HUES64 (cell line): Measurements from ENCODE around the gene SELENOM.

Experiments used
- H3K27ac ChIP-seq: 2 replicates; pipeline ENCODE4 v1.7.0; 2013; ENCODE audit warnings: low read depth, low read length, inconsistent platforms
- H3K27me3 ChIP-seq: 2 replicates; pipeline ENCODE4 v1.6.1; 2013; ENCODE audit warnings: mild to moderate bottlenecking, low read length; ENCODE audit not compliant: insufficient read depth
- H3K36me3 ChIP-seq: 2 replicates; pipeline ENCODE4 v1.6.1; 2013; ENCODE audit warnings: mild to moderate bottlenecking, low read length; ENCODE audit not compliant: insufficient read depth
- H3K4me1 ChIP-seq: 2 replicates; pipeline ENCODE4 v1.6.1; 2013; ENCODE audit warnings: mild to moderate bottlenecking, low read length, moderate library complexity; ENCODE audit not compliant: insufficient read depth
- H3K4me3 ChIP-seq: 2 replicates; pipeline ENCODE4 v1.5.1; 2013; ENCODE audit warnings: mild to moderate bottlenecking, low read length, moderate library complexity
- H3K9ac ChIP-seq: 2 replicates; pipeline ENCODE4 v1.6.1; 2013; ENCODE audit warnings: mild to moderate bottlenecking, low read depth, low read length
- H3K9me3 ChIP-seq: 2 replicates; pipeline ENCODE4 v1.6.1; 2013; ENCODE audit warnings: low read depth, low read length; ENCODE audit not compliant: insufficient read depth
- WGBS: fragments of 150-250, 120-280 bp; methylation state at CpG from one replicate; pipeline ENCODE4 v1.1.7; 2013; ENCODE audit warnings: missing lambda C conversion rate; 5-methylcytosine and 5-hydroxymethylcytosine counted together

Gene SELENOM

DNA sequence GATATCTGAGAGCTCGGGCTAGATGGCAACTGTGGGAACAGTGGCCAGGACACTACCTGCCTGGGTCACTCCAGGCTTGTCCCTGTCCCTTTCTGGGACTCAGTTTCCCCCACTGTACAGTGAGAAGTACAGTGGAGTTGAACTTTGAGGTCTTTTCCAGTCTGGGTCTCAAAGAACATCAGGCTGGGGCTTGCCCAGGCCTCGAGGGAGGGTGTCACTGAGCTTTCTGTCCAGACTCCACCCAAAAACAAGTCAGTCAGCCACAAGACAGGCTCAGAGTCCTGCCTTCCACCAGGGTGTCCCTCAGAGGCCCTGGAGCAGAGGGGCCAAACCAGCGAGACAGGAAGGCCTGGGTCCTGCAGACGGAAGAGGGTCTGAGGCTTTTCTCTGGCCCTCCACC lies 34.9 kb upstream of the SELENOM start:
- Histone ChIP-seq H3K9me3 (peaks cover 9% of the 10 kb centered on the region; the same call in 1 of the 2 replicates), H3K4me1 (peaks cover 8% of the 10 kb centered on the region), H3K27me3 (no peaks in the 10 kb centered on the region), H3K27ac (no peak overlapping the region), H3K4me3 (no peak overlapping the region), H3K36me3 (peaks cover 8% of the 10 kb centered on the region; the same call in 1 of the 2 replicates), H3K9ac (no peak overlapping the region)
- WGBS = 95% methylated on average over 4 of the region's 4 CpGs

DNA sequence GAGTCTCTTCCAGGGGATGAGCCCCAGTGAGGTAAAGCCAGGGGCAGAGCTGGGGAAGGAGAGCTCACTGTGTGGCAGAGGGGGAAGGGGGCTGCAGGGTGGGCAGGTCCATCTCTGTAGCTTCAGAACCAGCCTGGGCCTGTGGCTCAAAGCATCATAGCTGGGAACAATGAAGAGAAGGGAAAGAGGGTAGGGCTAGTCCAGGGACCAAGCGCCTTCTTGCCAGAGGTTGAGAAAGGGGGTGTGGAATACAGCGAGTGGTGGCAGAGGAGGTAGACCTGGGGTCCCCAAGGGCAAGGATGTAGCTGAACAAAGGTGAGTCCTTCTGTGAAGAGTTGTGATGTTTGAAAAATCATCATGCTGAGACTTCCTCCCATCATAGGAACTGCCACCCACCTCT lies 34.2 kb upstream of the SELENOM start:
- peaks cover 2% of the 10 kb centered on the region; the same call in 1 of the 2 replicates for H3K9me3 ChIP-seq
- no peaks in the 10 kb centered on the region for H3K27me3 ChIP-seq
- WGBS = 91% methylated on average over 2 of the region's 2 CpGs
- peaks cover 8% of the 10 kb centered on the region for H3K4me1 ChIP-seq
- H3K36me3 ChIP-seq = peaks cover 13% of the 10 kb centered on the region; the same call in 1 of the 2 replicates
- H3K9ac ChIP-seq = no peak overlapping the region
- H3K4me3 ChIP-seq = no peak overlapping the region
- no peak overlapping the region for H3K27ac ChIP-seq

DNA sequence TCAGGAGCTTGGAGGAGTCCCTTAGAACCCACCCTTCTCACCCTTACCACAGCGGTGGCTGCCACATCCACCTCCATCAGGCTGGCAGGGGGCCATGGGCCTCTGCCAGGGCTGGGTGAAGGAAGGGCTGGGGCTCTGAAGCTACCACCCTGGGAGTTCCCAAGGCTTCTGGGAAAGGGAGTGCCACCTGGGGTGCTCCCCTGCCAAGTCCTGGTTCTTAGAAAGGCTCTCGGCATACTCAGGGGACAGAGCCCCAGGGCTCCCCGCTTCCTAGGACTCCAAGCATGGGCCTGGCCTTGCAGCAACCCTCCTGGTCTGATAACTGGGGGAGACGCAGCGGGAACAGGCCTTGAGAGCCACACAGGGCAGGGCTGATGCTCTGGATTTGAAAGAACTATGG lies 33.4 kb upstream of the SELENOM start:
- H3K27ac ChIP-seq = peak overlapping the region; percentile 44; the same call in 1 of the 2 replicates
- H3K9ac ChIP-seq = peak overlapping the region; percentile 40; the same call in 1 of the 2 replicates
- H3K4me3 ChIP-seq = no peak overlapping the region
- H3K27me3 ChIP-seq = no peaks in the 10 kb centered on the region
- peaks cover 21% of the 10 kb centered on the region for H3K36me3 ChIP-seq
- no peaks in the 10 kb centered on the region for H3K9me3 ChIP-seq
- WGBS = 87% methylated on average over 5 of the region's 5 CpGs
- peaks cover 8% of the 10 kb centered on the region for H3K4me1 ChIP-seq

DNA sequence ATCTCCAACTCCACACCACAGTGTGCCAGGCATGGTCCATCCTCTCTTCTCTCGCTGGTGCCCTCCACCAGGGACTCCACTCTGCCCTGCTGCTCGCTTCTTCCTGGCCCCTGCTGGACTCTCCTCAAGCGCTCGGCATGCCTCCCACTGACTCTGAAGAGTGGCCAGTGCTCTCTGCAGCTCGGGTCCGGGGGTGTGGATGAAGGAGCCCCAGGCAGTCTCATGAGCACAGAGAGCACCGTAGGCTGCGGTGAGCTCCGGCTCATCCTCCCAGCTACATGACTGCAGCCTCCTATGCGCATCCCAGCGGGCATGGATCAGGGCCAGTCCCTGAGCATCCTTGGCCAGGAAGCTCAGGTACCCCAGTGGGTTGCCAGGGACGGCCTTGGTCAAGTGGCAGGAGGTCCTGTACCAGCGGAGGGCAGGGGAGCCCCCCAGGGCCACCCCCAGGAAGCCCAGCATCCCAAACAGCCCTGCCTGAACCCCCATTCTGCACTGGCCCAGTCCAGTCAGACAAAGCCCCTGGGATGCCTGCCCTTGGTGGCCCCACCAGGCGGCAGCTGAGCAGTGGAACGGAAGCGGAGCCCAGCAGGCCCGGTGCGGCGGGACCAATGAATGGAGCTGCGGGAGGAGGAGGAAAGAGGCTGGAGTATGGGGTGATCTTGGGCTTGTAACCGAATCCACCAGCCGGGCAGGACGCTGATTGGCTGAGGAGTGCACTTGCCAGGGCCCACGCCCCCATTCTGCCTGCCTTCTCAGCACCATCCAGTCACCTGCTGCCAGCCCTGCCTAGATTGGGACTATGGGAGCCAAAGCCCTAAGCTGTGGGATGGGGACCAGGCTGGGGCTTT lies 32.7 kb upstream of the SELENOM start, which contains the start of gene PLA2G3:
Gene PLA2G3 (minus strand): TSS at position 643 of the 851 bp plus-strand sequence. CDS start 154 bp downstream, at position 489.
- H3K27me3 ChIP-seq = no peaks in the 10 kb centered on the region
- peaks cover 27% of the 10 kb centered on the region for H3K36me3 ChIP-seq
- H3K4me3 ChIP-seq = peak within 1 kb of the TSS; percentile 58
- peak within 1 kb of the TSS; percentile 44 for H3K27ac ChIP-seq
- peak within 1 kb of the TSS; percentile 58 for H3K9ac ChIP-seq
- H3K4me1 ChIP-seq = peaks cover 8% of the 10 kb centered on the region
- no peaks in the 10 kb centered on the region for H3K9me3 ChIP-seq
- 28% methylated on average over 24 of the region's 24 CpGs for WGBS

DNA sequence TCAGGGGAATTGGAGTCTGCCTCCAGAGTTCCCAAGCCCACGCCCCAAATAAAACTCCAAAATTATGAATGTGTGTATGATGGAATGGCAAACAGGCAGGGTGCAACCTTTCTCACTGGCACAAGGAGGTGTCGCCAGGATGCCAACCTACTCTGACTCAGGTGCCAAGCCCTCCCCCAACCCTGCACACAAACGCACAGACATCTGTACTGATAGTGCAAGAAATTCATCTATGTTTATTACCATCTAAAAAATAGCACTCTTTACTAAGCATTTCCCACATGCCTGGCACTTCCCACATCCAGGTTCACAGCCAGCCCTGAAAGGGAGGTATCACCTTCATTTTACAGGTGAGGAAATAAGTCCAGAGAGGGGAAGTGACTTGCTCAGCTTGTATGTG lies 31.7 kb upstream of the SELENOM start:
- no peak overlapping the region for H3K27ac ChIP-seq
- 91% methylated on average over 3 of the region's 3 CpGs for WGBS
- H3K36me3 ChIP-seq = peaks cover 37% of the 10 kb centered on the region
- peak overlapping the region; percentile 58 for H3K4me3 ChIP-seq
- H3K27me3 ChIP-seq = no peaks in the 10 kb centered on the region
- peak overlapping the region; percentile 24; the same call in 1 of the 2 replicates for H3K9ac ChIP-seq
- no peaks in the 10 kb centered on the region for H3K9me3 ChIP-seq
- H3K4me1 ChIP-seq = peaks cover 8% of the 10 kb centered on the region

DNA sequence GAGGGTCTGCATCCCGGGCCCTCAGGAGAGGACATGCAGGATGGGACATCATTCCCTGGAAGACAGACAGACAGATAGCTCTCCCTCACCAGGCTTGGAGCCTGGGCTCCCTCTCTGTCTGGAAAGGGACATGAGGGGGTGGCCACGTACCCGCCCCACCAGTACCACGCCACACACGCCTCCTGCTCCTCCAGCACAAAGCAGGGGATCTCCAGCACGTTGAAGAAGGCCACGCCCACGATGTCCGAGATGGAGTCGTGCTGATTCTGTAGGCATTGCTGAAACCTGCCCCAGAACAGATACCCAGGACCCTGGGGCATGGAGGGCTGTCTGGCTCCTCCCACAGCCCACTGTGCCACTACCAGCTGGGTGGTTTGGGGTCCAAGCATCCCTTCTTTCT lies 30.8 kb upstream of the SELENOM start:
- H3K4me3 ChIP-seq = no peak overlapping the region
- H3K36me3 ChIP-seq = peaks cover 44% of the 10 kb centered on the region
- H3K27ac ChIP-seq = no peak overlapping the region
- H3K9me3 ChIP-seq = no peaks in the 10 kb centered on the region
- no peak overlapping the region for H3K9ac ChIP-seq
- peaks cover 8% of the 10 kb centered on the region for H3K4me1 ChIP-seq
- 86% methylated on average over 10 of the region's 10 CpGs for WGBS
- no peaks in the 10 kb centered on the region for H3K27me3 ChIP-seq

DNA sequence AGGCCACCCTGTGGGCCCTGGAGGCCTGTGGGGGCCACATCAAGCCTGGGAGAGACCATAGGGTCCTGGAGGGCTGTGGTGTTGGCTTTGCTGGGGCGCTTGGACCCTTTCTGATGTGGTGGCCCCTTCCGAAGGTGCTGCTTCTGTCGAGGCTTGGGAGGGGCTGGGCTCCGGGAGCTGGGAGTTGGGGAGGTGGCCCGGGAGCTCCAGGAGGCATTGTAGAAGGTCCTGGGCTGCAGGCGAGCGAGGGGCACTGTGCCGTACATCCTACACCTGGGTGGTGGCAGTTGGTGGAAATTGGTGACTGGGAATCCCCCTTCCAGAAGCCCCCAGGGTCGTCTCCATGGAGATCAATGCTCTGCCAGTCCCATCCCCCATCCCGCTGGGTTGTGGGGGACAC lies 30.4 kb upstream of the SELENOM start:
- H3K36me3 ChIP-seq = peaks cover 44% of the 10 kb centered on the region
- no peak overlapping the region for H3K27ac ChIP-seq
- no peak overlapping the region for H3K9ac ChIP-seq
- 82% methylated on average over 10 of the region's 10 CpGs for WGBS
- H3K4me1 ChIP-seq = peaks cover 8% of the 10 kb centered on the region
- no peaks in the 10 kb centered on the region for H3K27me3 ChIP-seq
- H3K9me3 ChIP-seq = no peaks in the 10 kb centered on the region
- H3K4me3 ChIP-seq = no peak overlapping the region

DNA sequence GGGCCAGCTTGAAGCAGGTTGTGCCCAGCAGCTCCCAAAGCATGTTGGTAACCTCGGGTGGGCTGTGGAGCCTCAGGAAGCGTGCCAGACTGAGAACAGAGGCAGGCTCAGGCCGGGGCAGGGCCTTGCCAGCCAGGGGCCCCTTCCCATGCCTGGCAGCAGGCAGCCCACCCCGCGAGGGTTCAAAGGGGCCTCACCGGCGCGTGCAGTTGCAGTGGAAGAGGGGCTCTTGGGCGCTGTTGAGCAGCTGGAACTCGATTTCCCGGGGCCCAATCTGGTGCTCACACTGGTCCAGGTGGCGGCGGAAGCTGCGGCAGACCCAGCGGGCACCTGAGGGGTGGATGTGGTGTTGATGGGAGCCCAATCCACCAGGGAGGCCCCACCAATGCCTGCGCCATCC lies 29.3 kb upstream of the SELENOM start:
- Histone ChIP-seq H3K9ac (no peak overlapping the region), H3K4me3 (no peak overlapping the region), H3K4me1 (peaks cover 8% of the 10 kb centered on the region), H3K36me3 (peaks cover 44% of the 10 kb centered on the region), H3K27ac (no peak overlapping the region), H3K27me3 (no peaks in the 10 kb centered on the region), H3K9me3 (no peaks in the 10 kb centered on the region)
- 95% methylated on average over 16 of the region's 16 CpGs for WGBS

DNA sequence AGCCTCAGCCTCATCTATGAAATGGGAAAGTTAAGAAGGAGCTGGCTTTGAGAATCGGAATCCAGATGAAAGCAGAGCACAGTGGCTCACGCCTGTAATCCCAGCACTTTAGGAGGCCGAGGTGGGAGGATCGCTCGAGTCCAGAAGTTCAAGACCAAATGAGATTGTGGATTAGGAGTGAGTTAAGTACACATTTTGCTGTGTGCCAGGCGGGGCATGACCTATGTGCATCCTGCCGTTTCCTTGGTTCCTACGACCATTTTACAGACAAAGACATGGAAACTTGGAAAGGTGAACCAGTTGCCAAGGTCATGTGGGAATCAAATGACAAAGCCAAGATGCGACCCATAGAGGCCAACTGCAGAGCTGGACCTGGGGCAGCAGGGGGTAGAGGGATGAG lies 28.8 kb upstream of the SELENOM start:
- Histone ChIP-seq H3K9ac (no peak overlapping the region), H3K36me3 (peaks cover 44% of the 10 kb centered on the region), H3K4me3 (no peak overlapping the region), H3K9me3 (no peaks in the 10 kb centered on the region), H3K4me1 (peaks cover 7% of the 10 kb centered on the region), H3K27me3 (no peaks in the 10 kb centered on the region), H3K27ac (no peak overlapping the region)
- 93% methylated on average over 9 of the region's 9 CpGs for WGBS

DNA sequence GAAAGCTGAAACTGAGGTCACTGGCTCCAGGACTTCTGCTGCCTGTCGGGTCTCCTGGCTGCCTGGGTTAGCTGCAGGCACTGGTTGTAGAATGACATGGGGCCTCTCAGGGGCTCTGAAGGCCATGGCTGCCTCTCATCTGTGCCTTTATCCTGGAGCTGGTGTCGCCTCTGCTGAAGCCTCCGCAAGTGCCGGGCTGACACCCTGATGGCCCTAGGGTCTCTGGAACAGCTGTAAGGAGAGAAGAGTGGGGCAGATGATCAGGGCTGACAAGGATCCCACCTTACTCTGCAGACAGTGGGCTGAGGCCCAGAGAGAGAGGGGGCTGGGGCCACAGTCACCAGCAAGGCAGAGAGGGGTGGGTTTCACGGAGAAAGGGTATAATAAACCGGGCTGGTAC lies 28.3 kb upstream of the SELENOM start:
- H3K9ac ChIP-seq = no peak overlapping the region
- WGBS = 95% methylated on average over 6 of the region's 6 CpGs

DNA sequence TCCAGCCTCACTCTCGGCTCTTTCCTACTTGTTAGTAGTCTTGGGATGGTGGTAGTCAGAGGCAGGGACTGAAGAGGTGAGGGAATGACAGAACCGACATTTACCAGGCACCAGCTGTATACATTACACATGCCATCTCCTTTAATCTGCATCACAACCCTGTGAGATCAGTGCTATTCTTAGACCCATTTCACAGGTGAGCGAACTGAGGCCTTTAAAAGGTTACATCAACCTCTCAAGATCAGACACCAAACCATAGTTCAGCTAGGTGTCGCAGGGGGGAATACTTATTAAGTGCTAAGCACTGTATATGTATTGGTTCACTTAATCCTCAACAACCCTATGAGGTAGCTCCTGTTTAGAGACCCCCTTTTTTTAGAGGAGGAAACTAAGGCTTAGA lies 27.3 kb upstream of the SELENOM start:
- no peak overlapping the region for H3K4me3 ChIP-seq
- no peak overlapping the region for H3K9ac ChIP-seq
- 87% methylated on average over 3 of the region's 4 CpGs for WGBS
- no peaks in the 10 kb centered on the region for H3K9me3 ChIP-seq
- H3K27ac ChIP-seq = no peak overlapping the region
- no peaks in the 10 kb centered on the region for H3K27me3 ChIP-seq
- no peaks in the 10 kb centered on the region for H3K4me1 ChIP-seq
- peaks cover 44% of the 10 kb centered on the region for H3K36me3 ChIP-seq

More for the DNA sequence above, 28.3 kb upstream of the SELENOM start:
- Histone ChIP-seq H3K27me3 (no peaks in the 10 kb centered on the region), H3K36me3 (peaks cover 44% of the 10 kb centered on the region), H3K4me1 (peaks cover 3% of the 10 kb centered on the region), H3K27ac (no peak overlapping the region), H3K9me3 (no peaks in the 10 kb centered on the region), H3K4me3 (no peak overlapping the region)
